GM12892 (cell line): ENCODE results near the gene NAALADL2.
"Not testable (repeated sequence)": the region's sequence is repeated elsewhere in the genome, so short reads cannot be mapped to it uniquely, and the experiment has no call there.

Experiments
- DNase-seq: peaks from one replicate; pipeline ENCODE4 v3.0.0; 2011; ENCODE audit not compliant: insufficient read length
- FAIRE-seq: peaks from 2 replicates; lab custom pipeline; 2011; peaks lifted over from hg19 to GRCh38; lab: Jason Lieb, UNC
- POLR2A ChIP-seq: IDR thresholded peaks from 2 replicates; pipeline ENCODE4 v1.6.1; 2011; ENCODE audit warnings: low read depth, low read length, control low read depth
- POLR2AphosphoS5 ChIP-seq: IDR thresholded peaks from 2 replicates; pipeline ENCODE4 v1.6.1; 2011; ENCODE audit warnings: low read depth, low read length, control low read depth
- TAF1 ChIP-seq: IDR thresholded peaks from 2 replicates; pipeline ENCODE4 v1.6.1; 2011; ENCODE audit warnings: low read depth, mild to moderate bottlenecking, control low read depth, low read length, borderline replicate concordance

NAALADL2 gene

GRCh38 chr3:175751089-175751488, 892.0 kb downstream of the NAALADL2 start:
- no peak for FAIRE-seq
- no peak for DNase-seq
- no peak for TF ChIP-seq TAF1
- TF ChIP-seq POLR2AphosphoS5 = no peak
- no peak for TF ChIP-seq POLR2A

- TF ChIP-seq POLR2A (no peak), POLR2AphosphoS5 (no peak), TAF1 (no peak)
- FAIRE-seq (no peak), DNase-seq (no peak)
Observed at GRCh38 chr3:175763948-175764347, 904.8 kb downstream of the NAALADL2 start.

- TF ChIP-seq POLR2AphosphoS5 = no peak
- no peak for FAIRE-seq
- no peak for DNase-seq
Observed at GRCh38 chr3:175764722-175765121, 905.6 kb downstream of the NAALADL2 start.

GRCh38 chr3:175770426-175770825, 911.3 kb downstream of the NAALADL2 start:
- TF ChIP-seq POLR2AphosphoS5 (no peak), TAF1 (no peak), POLR2A (no peak)
- FAIRE-seq (no peak), DNase-seq (no peak)

- FAIRE-seq (no peak), DNase-seq (no peak)
Observed at GRCh38 chr3:175777495-175777894, 918.4 kb downstream of the NAALADL2 start.

GRCh38 chr3:175777965-175778364, 918.8 kb downstream of the NAALADL2 start:
- FAIRE-seq = no peak
- TF ChIP-seq POLR2A (no peak), POLR2AphosphoS5 (no peak), TAF1 (no peak)
- no peak for DNase-seq

More at GRCh38 chr3:175777495-175777894, 918.4 kb downstream of the NAALADL2 start:
- TF ChIP-seq POLR2A (no peak), TAF1 (no peak), POLR2AphosphoS5 (no peak)

- FAIRE-seq (no peak), DNase-seq (no peak)
- no peak for TF ChIP-seq POLR2A
- no peak for TF ChIP-seq TAF1
- TF ChIP-seq POLR2AphosphoS5 = no peak
Observed at GRCh38 chr3:175778994-175779393, 919.9 kb downstream of the NAALADL2 start.

GRCh38 chr3:175787109-175787508, 928.0 kb downstream of the NAALADL2 start:
- not testable (repeated sequence) for DNase-seq, FAIRE-seq

- FAIRE-seq (no peak), DNase-seq (no peak)
- TF ChIP-seq TAF1 (no peak), POLR2AphosphoS5 (no peak), POLR2A (no peak)
Observed at GRCh38 chr3:175792245-175792644, 933.1 kb downstream of the NAALADL2 start.

GRCh38 chr3:175798326-175798725, 939.2 kb downstream of the NAALADL2 start:
- DNase-seq = no peak
- FAIRE-seq = no peak
- TF ChIP-seq POLR2AphosphoS5 = no peak
- no peak for TF ChIP-seq POLR2A
- TF ChIP-seq TAF1 = no peak

- no peak for FAIRE-seq
- no peak for DNase-seq
- TF ChIP-seq POLR2AphosphoS5 = no peak
- no peak for TF ChIP-seq POLR2A
- no peak for TF ChIP-seq TAF1
Observed at GRCh38 chr3:175805825-175806224, 946.7 kb downstream of the NAALADL2 start.

- no peak for DNase-seq
- TF ChIP-seq TAF1 = no peak
- TF ChIP-seq POLR2A = no peak
- FAIRE-seq = no peak
Observed at GRCh38 chr3:175807175-175807574, 948.0 kb downstream of the NAALADL2 start.
